ENCODE results near the gene RSF1.

Gene RSF1

DNA sequence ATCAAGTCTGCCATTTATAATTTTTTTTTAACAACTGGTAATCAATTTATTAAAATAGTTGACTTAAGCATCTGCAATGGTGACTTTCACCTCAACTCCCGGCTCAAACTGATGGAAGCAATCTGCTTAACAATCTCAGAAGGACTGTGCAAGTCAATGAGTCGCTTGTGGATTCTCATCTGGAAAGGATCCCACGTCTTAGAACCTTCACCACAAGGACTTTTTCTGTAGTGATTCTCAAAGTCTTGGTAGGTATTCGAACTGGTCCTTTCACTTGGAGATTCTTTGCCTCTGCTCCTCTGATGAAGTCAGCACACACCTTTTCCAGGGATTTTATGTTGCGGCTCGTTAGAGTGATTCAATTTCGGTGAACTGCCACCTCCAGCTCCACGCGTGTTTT is 7.3 kb downstream of the RSF1 start:
- no peak for DNase-seq (ENCODE audit: low read depth in 2 of 2, low spot score in 1 of 2)

DNA sequence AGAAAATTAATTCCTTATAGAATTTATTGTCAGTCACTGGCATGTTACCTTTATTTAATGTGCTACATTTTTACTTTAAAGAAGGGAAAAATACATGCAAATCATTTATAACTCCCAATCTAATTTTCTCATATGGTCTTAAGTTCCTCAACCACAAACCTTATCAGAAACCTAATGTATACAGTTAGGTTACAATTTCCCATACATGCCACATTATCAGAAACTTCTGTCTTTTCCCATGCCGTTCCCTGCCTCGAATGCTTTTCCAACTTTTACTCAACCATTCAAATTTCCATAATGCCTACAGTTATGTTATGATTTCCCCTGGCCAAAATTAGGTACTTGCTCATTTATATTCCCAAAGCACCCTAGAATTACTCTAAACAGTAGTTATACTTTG is 13.5 kb downstream of the RSF1 start:
- no peak for DNase-seq (ENCODE audit: low read depth in 2 of 2, low spot score in 1 of 2)

DNA sequence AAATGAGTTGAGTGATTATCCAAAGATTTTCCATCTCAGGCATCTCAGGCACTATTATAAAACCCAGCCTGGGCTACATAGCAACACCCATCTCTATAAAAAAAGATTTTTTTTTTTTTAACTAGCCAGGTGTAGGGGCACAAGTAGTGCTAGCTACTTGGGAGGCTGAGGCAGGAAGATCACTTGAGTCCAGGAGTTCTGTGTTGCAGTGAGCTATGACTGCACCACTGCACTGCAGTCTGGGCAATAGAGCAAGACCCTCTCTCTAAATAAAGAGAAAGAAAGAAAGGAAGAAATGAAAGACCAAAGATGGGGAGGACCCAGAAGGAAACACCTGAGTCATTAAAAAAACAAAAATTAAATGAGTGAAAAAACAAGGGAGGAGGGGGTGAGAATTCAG is 14.1 kb downstream of the RSF1 start:
- no peak for DNase-seq (ENCODE audit: low read depth in 2 of 2, low spot score in 1 of 2)

DNA sequence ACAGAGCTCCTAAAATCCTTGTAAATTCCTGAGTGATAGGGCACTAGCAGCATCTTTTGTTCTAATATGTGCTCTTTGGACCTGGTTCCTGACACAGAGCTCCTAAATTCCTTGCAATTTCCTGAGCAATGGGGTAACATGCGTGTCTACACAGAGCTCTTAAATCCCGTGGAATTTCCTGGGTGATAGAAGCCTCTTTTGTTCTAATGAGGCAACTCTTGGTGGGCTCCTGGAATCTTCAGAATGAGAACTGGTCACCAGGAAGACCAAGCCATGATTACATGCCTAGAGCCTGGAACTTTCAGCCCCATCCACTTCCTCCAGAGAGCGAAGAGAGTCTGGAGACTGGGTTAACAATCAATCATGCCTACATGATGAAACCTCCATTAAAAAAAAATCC is 19.0 kb downstream of the RSF1 start:
- no peak for DNase-seq (ENCODE audit: low read depth in 2 of 2, low spot score in 1 of 2)

DNA sequence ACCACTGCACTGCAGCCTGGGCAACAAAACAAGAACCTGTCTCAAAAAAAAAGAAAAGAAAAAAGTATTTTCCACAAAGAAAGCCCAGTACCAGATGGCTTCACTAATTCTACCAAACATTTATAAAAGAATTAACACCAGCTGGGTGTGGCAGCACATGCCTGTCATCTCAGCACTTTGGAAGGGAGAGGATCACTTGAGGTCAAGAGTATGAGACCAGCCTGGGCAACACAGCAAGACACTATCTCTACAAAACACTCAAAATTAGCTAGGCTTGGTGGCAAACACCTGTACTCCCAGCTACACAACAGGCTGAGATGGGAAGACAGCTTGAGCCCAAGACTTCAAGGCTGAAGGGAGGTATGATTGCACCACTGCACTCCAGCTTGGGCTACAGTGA is 20.1 kb downstream of the RSF1 start:
- no peak for DNase-seq (ENCODE audit: low read depth in 2 of 2, low spot score in 1 of 2)

DNA sequence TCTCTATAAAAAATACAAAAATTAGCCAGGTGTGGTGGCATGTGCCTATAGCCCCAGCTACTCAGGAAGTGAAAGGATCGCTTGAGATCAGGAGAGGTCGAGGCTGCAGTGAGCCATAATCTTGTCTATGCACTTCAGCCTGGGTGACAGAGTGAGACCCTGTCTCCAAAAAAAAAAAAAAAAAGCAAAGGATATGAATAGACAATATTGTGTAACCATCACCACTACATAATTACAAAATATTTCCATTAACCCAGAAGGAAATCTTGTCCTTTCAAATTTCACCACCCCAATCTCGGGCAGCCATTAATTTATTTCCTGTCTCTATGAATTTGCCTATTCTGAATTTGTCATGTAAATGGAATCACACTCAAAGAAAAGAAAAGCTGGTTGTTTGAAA is 21.2 kb downstream of the RSF1 start:
- DNase-seq (ENCODE audit: low read depth in 2 of 2, low spot score in 1 of 2) = no peak

DNA sequence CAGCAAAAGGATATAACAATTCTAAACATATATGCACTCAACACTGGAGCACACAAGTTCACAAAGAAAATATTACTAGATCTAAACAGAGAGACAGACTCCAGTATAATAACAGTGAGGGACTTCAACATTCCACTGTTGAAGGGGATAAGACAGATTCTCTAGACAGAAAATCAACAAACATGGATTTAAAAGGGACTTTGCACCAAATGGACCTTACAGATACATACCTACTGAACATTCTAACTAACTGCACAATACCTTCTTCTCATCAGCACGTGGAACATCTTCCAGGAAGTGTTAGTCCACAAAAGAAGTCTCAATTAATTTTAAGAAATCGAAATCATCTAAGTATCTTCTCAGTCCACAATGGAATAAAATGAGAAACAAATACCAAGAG is 26.6 kb downstream of the RSF1 start:
- DNase-seq (ENCODE audit: low read depth in 2 of 2, low spot score in 1 of 2) = no peak

DNA sequence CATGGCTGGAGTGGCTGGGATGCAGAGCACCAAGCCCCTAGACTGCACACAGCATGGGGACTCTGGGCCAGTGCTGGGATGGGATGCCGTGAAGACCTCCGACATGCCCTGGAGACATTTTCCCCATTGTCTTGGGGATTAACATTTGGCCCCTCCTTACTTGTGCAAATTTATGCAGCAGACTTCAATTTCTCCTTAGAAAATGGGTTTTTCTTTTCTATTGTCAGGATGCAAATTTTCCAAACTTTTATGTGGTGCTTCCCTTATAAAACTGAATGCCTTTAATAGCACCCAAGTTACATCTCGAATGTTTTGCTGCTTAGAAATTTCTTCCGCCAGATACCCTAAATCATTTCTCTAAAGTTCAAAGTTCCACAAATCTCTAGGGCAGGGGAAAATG is 29.2 kb downstream of the RSF1 start:
- DNase-seq (ENCODE audit: low read depth in 2 of 2, low spot score in 1 of 2) = no peak

DNA sequence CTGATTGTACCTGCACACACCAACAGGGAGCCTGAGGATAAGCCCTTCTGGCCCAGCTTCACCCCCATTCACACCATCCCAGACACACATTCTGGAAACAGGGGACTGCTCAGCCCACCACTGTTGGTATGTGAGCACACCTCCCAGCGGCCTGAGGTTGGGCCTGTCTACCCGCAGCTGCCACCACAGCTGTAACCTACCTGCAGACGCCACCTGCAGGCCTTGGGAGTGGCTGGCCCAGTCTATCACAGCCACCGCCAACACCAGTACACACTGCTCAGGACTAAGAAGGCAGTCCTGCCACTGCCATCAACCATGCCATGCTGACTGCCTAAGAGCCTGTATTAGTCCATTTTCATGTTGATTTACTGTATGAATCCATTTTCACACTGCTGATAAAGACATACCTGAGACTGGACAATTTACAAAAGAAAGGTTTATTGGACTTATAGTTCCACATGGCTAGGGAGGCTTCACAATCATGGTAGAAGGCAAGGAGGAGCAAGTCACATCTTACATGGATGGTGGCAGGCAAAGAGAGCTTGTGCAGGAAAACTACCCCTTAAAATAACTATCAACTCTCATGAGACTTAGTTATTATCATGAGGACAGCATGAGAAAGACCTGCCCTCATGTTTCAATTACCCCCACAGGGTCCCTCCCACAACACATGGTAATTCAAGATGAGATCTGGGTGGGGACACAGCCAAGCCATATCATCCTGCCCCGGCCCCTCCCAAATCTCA is 30.6 kb downstream of the RSF1 start:
- DNase-seq (ENCODE audit: low read depth in 2 of 2, low spot score in 1 of 2) = no peak

DNA sequence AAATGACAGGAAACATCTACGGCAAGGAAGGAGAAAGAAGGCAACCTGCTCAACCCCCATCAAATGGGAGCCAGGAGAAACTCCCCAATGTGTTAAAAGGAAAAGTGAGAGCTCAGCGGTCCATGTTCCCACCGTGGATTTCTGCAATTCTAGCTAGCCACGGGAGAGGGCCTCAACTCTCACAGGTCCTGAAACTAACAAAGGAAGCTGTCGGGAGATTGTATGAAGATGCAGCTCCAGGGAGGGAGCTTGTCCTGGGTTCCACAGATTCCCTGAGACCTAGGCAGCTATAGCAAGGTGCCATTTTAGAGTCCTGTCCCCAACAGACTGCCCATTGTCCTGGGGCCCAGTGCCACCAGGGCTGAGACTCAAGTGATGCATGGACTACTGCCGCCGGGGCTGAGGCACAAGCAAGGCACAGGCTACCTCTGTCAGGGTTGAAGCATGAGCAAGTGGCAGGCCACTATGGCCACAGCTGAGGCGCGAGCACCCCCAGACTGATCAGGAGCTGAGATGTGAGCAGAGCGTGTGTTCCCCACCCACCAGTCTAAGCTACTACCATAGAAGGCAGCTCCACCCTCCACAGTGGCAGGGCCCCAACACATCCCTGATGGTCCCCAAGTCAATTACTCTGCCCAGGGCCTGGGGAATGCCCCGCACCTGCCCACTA is 31.3 kb downstream of the RSF1 start:
- DNase-seq (ENCODE audit: low read depth in 2 of 2, low spot score in 1 of 2) = no peak

DNA sequence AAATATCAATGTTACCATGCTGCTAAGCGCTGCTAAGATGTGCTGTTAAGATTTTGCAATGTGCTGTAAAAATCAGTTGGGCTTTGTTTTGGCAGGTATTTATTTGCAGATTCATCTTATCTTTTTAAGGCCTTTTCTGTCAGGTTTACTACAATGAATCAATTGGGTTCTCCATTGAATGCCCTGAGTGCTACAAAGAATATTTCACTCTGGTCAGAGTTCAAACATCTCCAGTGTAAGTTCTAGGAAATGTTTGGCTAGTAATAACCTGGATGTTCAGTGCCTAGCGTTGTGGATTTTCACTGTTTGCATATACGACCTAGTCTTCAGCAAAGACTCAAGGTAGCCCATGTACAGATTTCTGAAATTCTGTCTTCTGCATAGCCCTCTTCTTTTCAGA is 36.0 kb downstream of the RSF1 start:
- DNase-seq (ENCODE audit: low read depth in 2 of 2, low spot score in 1 of 2) = no peak

DNA sequence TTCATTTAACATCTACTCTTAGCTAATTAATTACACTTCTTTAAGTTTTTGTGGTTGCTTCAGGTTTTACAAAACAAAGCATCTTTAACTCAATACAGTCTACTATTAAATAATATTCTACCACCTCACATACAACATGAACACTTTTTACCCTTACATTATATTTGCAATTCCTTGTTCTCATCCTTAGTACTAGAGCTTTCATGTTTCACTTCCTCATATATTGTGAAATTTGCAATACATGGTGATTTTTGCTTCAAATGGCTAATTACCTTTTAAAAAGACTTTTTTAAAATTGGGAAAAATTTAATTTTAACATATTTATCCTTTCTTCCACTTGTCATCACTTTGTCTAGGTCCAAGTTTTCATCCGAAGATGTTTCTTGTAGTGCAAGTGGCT is 37.5 kb downstream of the RSF1 start:
- DNase-seq (ENCODE audit: low read depth in 2 of 2, low spot score in 1 of 2) = no peak

DNA sequence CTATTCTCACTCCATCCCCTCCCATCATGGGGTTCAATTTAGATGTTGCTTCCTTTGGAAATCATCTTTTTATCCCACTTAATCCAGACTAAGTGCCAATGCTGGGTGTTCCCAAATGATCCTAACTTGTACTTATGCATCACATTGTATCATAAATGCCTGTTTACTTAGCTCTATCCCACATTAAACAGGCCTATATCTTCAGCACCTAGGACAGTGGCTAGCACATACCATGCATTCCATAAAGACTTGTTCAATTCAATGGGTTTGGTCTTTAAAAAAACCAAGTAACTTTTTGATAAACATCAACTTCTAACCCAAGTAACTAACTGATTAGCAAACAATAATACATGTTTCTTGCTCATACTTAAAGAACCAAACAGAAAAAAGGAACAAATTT is 40.6 kb downstream of the RSF1 start:
- no peak for DNase-seq (ENCODE audit: low read depth in 2 of 2, low spot score in 1 of 2)

DNA sequence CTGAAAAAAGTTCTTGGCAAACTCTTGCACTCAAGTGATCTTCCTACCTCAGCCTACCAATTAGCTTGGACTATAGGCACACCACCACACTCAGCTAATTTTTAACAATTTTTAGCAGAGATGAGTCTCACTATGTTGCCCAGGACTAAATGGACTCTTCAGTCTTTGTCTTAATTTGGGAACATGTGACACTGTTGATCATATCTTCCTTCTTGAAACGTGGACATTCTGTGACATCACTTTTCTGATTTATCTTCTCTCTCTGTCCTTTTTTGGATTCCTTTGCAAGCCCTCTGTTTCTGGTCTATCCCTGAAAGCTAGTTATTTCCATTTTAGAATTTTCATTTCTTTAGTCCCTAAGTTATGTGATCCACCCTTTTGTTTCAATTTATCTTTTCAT is 42.0 kb downstream of the RSF1 start:
- DNase-seq (ENCODE audit: low read depth in 2 of 2, low spot score in 1 of 2) = no peak

DNA sequence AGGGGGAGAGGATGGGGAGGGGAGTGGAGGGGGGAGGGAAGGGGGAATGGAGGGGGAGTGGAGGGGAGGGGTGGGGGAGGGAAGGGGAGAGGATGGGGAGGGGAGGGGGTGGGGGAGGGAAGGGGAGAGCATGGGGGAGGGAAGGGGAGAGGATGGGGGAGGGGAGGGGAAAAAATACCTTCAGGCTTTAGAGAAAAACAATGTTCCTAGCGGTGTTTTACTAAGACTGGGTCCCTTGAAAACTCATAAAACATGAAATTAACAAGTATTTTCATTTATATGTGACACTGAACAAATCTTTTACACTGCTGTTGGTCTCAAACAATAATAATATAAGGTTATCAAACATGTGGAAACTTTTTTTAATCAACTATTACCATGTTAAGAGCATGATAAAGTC is 42.4 kb downstream of the RSF1 start:
- no peak for DNase-seq (ENCODE audit: low read depth in 2 of 2, low spot score in 1 of 2)

DNA sequence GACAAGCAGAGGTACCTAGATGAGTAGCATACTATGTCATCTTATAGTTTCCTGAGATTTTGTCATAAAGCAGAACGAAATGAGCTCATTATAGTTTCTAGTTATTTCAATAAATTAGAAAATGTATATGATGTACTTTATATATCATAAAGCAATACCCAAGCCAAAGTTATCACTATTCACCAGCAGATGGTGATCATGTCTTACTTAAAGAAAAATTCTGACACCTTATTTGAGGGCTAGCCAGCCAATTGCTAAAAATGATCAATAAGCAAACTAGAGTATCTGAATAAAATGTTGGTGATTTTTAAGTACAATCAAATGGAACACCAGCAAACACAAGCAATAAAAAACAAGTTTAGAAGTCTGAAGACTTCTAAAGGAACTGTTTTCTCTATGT is 44.1 kb downstream of the RSF1 start:
- DNase-seq (ENCODE audit: low read depth in 2 of 2, low spot score in 1 of 2) = no peak

DNA sequence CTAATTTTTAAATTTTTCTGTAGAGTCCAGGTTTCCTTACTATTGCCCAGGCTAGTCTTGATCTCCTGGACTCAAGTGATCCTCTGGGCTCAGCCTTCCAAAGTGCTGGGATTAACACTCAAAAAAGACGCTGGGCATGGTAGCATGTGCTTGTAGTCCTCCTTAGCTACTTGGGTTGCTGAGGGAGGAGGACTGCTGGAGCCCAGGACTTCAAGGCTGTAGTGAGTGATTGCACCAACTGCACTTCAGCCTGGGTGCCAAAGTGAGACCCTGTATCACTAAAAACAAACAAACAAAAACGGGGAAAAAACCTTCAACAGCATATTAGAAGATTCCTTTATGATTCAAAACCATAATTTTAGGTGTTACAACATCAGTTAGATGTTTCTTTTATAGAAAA is 44.6 kb downstream of the RSF1 start:
- no peak for DNase-seq (ENCODE audit: low read depth in 2 of 2, low spot score in 1 of 2)

DNA sequence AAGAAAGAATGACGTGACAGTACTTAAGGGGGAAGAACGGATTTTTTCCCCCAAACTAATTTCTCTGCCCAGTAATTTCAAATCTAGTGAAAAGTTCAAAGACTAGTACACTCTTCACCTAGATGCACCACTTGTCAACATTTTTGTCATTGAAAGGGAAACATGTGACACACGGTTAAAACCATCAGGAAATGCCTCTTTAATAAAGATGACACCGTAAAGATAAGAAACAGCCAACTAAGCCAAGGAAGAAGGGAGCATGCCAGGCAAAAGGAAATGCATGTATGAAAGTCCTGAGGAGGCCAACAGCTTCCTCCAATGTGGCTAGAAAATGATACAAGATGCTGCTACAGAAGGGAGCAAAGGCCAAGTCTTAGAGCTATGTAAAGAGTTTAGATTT is 49.4 kb downstream of the RSF1 start:
- no peak for DNase-seq (ENCODE audit: low read depth in 2 of 2, low spot score in 1 of 2)

DNA sequence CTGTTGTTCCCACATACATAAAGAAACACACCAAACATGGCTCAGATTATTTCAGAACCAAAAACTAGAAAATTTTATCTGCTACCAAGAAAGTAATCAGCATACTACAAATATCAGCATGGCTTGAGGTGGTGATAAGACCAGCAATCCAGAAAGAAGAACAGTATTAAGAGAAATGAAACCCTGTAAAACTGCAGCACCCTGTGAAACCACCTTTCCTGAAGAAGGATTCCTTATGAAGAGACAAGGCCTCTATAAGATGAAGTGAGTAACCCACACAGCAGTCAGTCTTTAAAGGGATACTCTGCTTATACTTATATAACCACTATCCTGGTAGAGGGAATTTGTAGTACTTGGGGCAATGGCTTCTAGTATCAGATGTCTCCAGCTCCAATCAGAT is 49.9 kb downstream of the RSF1 start:
- DNase-seq (ENCODE audit: low read depth in 2 of 2, low spot score in 1 of 2) = no peak

DNA sequence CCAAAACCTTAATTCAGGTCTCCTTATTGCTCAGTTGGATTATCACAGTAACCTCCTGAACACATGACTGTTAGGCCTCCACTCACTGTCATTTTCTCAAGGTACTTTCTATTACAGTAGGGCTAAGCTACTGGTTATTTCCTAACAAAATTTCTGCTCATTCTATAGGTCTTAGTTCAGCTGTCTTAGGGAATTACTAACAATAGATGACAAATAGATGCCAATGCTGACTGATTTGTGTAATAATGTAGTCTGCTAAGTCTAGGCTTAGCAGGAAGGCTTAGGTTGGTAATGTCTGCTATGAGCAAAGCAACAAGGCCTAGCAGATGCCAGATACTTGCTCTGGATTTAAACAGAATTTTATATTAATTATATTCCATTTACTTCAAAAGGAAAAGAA is 58.1 kb downstream of the RSF1 start:
- no peak for DNase-seq (ENCODE audit: low read depth in 2 of 2, low spot score in 1 of 2)

DNA sequence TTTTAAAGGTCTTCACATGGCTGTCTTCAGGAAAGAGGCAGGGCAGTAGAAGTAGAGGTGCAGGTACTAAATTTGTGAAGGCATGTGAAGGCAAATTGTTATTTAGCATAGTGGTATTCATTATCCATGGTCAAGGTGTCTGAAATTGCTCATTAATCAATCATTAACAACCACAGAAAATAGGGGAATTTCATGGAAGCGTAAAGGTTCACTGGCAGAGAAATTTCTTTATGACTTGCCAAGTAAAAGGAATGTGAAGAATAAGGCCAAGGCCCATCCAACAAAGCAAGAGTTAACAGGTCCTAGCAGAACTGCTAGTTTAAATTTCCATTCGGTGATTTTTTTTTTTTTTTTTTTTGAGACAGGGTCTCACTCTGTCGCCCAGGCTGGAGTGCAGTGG is 59.0 kb downstream of the RSF1 start:
- DNase-seq (ENCODE audit: low read depth in 2 of 2, low spot score in 1 of 2) = no peak

DNA sequence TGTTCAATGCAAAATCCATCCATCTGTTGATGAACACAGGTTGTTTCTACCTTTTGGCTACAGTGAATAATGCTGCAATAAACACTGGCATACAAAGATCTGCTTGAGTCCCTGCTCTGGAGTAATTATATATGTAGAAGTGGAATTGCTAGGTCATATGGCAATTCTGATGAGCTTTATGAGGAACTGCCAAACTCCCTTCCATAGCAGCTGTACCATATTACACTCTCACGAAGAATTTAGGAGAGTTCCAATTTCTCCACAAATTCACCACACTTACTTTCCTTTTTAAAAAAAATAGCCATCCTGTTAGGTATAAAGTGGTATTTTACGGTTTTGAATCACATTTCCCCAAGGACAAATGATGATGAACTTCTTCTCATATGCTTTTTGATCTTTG is 62.2 kb downstream of the RSF1 start:
- DNase-seq (ENCODE audit: low read depth in 2 of 2, low spot score in 1 of 2) = no peak

DNA sequence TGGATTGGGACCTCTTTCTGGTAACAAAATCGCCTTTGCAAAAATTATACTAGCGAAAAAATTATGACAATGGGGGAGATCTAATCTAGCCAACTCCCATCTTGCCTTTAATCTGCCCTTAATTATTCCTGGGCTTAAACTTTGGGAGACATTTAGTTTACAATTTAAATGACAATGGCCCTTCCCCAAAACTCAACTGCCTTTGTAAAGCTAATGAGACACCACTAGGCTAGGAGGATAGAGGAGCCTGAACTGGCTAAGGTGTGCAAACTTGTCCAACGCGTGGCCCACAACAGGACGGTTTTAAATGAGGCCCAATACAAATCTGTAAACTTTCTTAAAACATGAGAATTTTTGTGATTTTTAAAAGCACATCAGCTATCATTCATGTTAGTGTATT is 67.3 kb downstream of the RSF1 start:
- no peak for DNase-seq (ENCODE audit: low read depth in 2 of 2, low spot score in 1 of 2)
